Measurements from ENCODE around the gene POGZ. TPM values are rescaled to one million over a fixed set of nuclear protein-coding genes. Genes with fewer than 3 reads are reported as not detected.

The POGZ gene
- total and polyA plus RNA-seq, 2 of the 4 experiments (the other 2 are of a cell fraction): 20.8 to 33.5 TPM

DNA sequence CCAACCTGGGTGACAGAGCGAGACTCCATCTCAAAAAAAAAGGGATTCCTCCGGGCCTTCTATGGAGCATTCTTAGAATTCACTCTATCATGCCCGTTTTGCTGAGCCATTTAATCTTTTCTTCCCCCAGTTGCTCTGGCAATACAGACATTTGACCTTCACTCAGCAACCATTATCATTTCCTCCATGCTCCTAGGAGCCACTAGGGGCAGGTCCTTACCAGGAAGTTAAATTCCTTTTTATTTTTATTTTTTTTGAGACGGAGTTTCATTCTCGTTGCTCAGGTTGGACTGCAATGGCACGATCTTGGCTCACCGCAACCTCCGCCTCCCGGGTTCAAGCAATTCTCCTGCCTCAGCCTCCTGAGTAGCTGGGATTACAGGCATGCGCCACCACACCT lies 42.2 kb upstream of the POGZ start:
- Histone ChIP-seq H2AFZ (replicated peaks; ENCODE audit: low read length, poor library complexity) (no peak overlapping the region), H3K9ac (ENCODE audit: low read depth, low read length) (no peak overlapping the region), H3K9me3 (ENCODE audit: control insufficient read depth, insufficient read depth, low read length) (no peaks in the 10 kb centered on the region), H3K9me1 (ENCODE audit: insufficient read depth, low read length) (no peaks in the 10 kb centered on the region; the same call in 1 of the 2 replicates), H3K4ac (ENCODE audit: low read depth, low read length) (no peak overlapping the region), H3K4me3 (ENCODE audit: insufficient read depth, low read depth, low read length) (no peak overlapping the region), H3K14ac (replicated peaks; ENCODE audit: low read depth, low read length) (no peak overlapping the region), H2BK15ac (ENCODE audit: low read depth, low read length) (no peak overlapping the region), H4K5ac (ENCODE audit: low read depth, low read length) (no peak overlapping the region), H4K20me1 (ENCODE audit: insufficient read depth, low read length) (no peaks in the 10 kb centered on the region), H2AK5ac (ENCODE audit: low read depth, low read length) (no peak overlapping the region), H2BK20ac (ENCODE audit: low read depth, low read length) (no peak overlapping the region), H2AK9ac (replicated peaks; ENCODE audit: low read depth, low read length, poor library complexity) (no peak overlapping the region), H4K91ac (ENCODE audit: insufficient read depth, low read depth, low read length) (no peak overlapping the region), H3K4me1 (ENCODE audit: control insufficient read depth, insufficient read depth, low read length) (peaks cover 1% of the 10 kb centered on the region; the same call in 1 of the 2 replicates), H3K18ac (ENCODE audit: low read depth, low read length) (no peak overlapping the region), H3K36me3 (ENCODE audit: control insufficient read depth, insufficient read depth, low read length) (no peaks in the 10 kb centered on the region), H3K27ac (ENCODE audit: insufficient read depth, low read length) (no peak overlapping the region), H3K27me3 (ENCODE audit: control insufficient read depth, insufficient read depth, low read length) (peaks cover 17% of the 10 kb centered on the region), H3K79me1 (ENCODE audit: low read depth in 1 of 2, low read length in 2 of 2) (no peaks in the 10 kb centered on the region), H2BK5ac (ENCODE audit: low read depth, low read length, poor library complexity, severe bottlenecking) (no peak overlapping the region), H3K4me2 (ENCODE audit: low read depth, low read length) (no peak overlapping the region), H2BK120ac (ENCODE audit: low read depth, low read length) (no peak overlapping the region), H3K56ac (ENCODE audit: extremely low read depth, insufficient read depth, low read length) (no peak overlapping the region), H4K8ac (ENCODE audit: low read depth in 2 of 2, low read length in 2 of 2) (no peak overlapping the region), H3K23ac (ENCODE audit: low read depth, low read length) (no peak overlapping the region)
- TF ChIP-seq NFE2L2 (IDR thresholded peaks at IDR 0.05; ENCODE audit: low read depth, low read length): no peak
- TF ChIP-seq, protein P1, sequence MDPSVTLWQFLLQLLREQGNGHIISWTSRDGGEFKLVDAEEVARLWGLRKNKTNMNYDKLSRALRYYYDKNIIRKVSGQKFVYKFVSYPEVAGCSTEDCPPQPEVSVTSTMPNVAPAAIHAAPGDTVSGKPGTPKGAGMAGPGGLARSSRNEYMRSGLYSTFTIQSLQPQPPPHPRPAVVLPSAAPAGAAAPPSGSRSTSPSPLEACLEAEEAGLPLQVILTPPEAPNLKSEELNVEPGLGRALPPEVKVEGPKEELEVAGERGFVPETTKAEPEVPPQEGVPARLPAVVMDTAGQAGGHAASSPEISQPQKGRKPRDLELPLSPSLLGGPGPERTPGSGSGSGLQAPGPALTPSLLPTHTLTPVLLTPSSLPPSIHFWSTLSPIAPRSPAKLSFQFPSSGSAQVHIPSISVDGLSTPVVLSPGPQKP (IDR thresholded peaks at IDR 0.05; ENCODE audit: borderline replicate concordance, low read depth, low read length): no peak
- no peak for TF ChIP-seq FOS (IDR thresholded peaks at IDR 0.05; ENCODE audit: low read depth, low read length)
- TF ChIP-seq, protein P2, sequence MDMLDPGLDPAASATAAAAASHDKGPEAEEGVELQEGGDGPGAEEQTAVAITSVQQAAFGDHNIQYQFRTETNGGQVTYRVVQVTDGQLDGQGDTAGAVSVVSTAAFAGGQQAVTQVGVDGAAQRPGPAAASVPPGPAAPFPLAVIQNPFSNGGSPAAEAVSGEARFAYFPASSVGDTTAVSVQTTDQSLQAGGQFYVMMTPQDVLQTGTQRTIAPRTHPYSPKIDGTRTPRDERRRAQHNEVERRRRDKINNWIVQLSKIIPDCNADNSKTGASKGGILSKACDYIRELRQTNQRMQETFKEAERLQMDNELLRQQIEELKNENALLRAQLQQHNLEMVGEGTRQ (IDR thresholded peaks at IDR 0.05; ENCODE audit: low read depth, low read length): no peak
- TF ChIP-seq SMC3 (IDR thresholded peaks at IDR 0.05; ENCODE audit: low read depth, low read length): no peak
- TF ChIP-seq CHD1 (IDR thresholded peaks at IDR 0.05; ENCODE audit: low read depth, low read length): no peak
- no peak for TF ChIP-seq RCOR1 (IDR thresholded peaks at IDR 0.05; ENCODE audit: insufficient replicate concordance, low read length)
- TF ChIP-seq MXI1 (IDR thresholded peaks at IDR 0.05; ENCODE audit: borderline replicate concordance, low read depth, low read length): no peak
- TF ChIP-seq MAZ (IDR thresholded peaks at IDR 0.05; ENCODE audit: borderline replicate concordance, low read depth, low read length): no peak
- no peak for TF ChIP-seq CEBPB (IDR thresholded peaks at IDR 0.05; ENCODE audit: low read depth, low read length)
- TF ChIP-seq MAFK (IDR thresholded peaks at IDR 0.05; ENCODE audit: low read depth, low read length): no peak
- no peak for TF ChIP-seq RAD21 (IDR thresholded peaks at IDR 0.05; ENCODE audit: low read length)
- TF ChIP-seq, protein P3, sequence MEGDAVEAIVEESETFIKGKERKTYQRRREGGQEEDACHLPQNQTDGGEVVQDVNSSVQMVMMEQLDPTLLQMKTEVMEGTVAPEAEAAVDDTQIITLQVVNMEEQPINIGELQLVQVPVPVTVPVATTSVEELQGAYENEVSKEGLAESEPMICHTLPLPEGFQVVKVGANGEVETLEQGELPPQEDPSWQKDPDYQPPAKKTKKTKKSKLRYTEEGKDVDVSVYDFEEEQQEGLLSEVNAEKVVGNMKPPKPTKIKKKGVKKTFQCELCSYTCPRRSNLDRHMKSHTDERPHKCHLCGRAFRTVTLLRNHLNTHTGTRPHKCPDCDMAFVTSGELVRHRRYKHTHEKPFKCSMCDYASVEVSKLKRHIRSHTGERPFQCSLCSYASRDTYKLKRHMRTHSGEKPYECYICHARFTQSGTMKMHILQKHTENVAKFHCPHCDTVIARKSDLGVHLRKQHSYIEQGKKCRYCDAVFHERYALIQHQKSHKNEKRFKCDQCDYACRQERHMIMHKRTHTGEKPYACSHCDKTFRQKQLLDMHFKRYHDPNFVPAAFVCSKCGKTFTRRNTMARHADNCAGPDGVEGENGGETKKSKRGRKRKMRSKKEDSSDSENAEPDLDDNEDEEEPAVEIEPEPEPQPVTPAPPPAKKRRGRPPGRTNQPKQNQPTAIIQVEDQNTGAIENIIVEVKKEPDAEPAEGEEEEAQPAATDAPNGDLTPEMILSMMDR (conservative IDR thresholded peaks at IDR 0.05; ENCODE audit: low read depth, low read length): no peak
- no peak for TF ChIP-seq BHLHE40 (IDR thresholded peaks at IDR 0.05; ENCODE audit: low read depth, low read length)
- no peak for TF ChIP-seq POLR2A (IDR thresholded peaks at IDR 0.05; ENCODE audit: low read depth, low read length)
- no peak for TF ChIP-seq RFX5 (IDR thresholded peaks at IDR 0.05; ENCODE audit: low read depth, low read length)
- in situ Hi-C loops (cut with MboI; ENCODE audit: low sequenced_read_pairs) (no loop called here), dilution Hi-C loops (cut with HindIII; ENCODE audit: low sequenced_read_pairs, unreplicated experiment) (no loop called here), intact Hi-C loops (cut with micrococcal nuclease) (no loop called here)
- ATAC-seq (ENCODE audit: low read depth): no peak
- BruUV-seq (replicated peaks): no TSS peak
- WGBS, 2 experiments (ENCODE audit: extremely low coverage in 2 of 2, insufficient read length in 1 of 2): 88% methylated on average over 2 of the region's 10 CpGs; no CpG with 5 or more reads in 1 of the 2 experiments
- ChIA-PET POLR2A (ENCODE audit: unreplicated experiment) (no interaction called here), CTCF (interaction anchor here (1.2 kb wide), 1 partner anchor 27 kb away, joined by 4 read pairs; no protein-coding TSS in a partner anchor)
- no peak for DNase-seq

Measured in IMR-90 (cell line).